Activated CD4-positive, alpha-beta T cell treated with anti-CD3 and anti-CD28 coated beads for 24 hours (primary cell): Measurements from ENCODE around the gene LAMTOR4.

Experiments
- DNase-seq, 2 donors: peaks; one replicate each; pipeline ENCODE4 v3.0.0-alpha.2; 2020; ENCODE audit warnings: low read depth in 2 of 2

LAMTOR4 gene

DNA sequence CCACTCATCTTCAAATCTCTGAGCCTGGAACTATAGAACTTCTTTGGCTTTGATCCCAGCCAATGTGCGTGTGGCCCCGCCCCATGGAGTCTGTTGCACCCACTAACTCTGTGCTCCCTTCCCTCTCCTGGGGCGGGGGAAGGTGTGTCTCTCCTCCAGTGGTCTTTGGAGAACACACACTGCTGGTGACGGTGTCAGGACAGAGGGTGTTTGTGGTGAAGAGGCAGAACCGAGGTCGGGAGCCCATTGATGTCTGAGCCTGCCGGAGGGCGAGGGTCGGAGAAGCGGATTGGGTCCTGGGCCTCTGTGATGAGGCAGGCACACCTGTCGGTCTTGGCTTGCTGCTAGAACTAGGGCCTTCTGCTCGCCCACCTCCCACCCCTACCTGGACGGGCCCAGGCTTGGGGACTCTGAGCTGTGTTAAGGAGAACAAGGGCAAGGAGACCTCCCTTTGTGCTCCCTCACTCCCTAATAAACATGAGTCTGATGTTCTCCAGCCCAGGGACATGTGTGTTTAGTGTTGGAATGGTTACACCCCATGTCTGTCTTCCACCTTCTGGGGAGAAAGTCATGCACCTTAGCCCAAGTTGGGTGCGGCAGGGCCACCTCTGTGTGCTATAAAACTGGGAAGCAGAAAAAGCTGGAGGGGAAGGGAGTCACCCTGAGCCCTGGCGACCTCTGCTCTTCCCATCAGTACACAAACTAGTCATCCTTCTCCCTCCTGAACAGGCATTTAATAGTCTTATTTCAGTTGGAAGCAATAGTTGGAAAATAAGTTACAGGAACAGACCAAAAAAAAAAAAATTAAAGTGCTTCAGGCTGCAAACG lies 5.2 kb downstream of the LAMTOR4 start:
- no peak for DNase-seq

DNA sequence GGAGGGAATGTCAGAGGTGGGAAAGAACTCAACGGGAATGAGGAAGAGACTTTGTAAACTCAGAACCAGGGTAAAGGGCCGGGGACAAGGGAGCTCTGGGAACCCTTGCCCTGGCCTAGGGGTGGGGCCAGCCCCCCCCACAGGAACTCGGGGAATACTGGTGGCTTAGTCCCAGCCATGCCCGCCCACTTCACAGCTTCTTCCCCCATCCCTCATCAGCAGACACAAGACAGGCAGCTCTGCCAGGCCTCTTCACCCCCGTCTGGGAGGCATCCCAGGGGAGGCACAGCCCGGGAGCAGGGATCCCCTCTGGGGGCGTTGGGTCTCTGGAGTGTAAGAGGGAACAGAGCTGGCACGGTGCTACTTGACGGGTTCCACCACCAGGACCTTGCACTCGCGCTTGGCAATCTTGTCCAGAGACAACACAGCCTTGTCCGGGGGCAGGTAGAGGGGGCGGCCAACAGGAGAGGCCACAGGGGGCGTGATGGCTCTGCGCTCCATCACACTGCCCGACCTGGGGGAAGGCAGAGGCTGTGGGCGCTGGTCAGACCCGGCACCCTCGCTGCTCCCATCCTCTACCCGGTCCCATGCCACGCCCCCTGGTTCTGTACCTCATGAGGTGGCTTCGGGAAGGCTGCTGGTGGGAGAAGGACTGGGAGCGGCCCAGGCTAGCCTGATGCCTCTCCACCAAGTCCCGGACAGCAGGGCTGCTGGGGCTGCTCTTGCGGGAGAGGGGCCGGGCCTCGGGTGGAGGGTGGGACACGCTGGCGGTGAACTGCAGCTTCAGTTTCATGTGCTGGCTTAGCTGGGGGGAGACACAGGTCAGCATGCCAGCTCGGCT lies 6.2 kb downstream of the LAMTOR4 start:
- no peak for DNase-seq

DNA sequence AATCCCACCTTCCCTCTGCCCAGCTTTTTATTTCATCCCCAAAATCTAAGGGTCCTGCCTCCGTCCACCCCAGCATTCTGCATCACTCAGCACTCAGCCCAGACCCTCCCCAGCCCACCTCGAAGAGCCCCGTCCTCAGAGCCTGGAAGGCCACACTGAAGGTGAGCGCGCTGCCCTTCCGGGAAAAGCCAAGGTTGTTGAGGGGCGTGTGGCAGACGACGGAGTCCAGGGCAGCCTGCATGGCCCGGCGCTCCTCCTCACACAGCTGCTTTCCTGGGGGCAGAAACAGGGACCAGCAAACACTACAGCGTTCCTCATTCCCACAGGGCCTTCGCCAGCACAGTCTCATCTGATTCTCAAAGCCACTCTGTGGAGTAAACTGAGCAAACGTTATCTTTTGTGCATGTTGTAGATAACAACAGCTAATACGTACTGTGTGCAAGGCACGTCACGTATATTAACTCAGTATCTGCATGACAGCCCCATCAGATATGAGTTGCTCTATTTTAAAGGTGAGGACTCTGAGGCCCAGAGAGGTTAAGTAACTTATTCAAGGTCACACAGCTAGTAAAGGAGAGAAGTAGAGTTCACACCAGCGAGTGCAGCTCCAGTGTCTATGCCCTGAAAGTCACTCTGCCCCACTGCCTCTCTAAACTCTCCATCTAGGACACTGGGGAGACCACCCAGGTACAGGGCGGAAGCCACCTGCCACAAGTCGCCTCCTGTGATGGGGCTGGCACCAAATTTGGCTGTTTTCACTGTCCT lies 7.0 kb downstream of the LAMTOR4 start:
- DNase-seq: no peak

DNA sequence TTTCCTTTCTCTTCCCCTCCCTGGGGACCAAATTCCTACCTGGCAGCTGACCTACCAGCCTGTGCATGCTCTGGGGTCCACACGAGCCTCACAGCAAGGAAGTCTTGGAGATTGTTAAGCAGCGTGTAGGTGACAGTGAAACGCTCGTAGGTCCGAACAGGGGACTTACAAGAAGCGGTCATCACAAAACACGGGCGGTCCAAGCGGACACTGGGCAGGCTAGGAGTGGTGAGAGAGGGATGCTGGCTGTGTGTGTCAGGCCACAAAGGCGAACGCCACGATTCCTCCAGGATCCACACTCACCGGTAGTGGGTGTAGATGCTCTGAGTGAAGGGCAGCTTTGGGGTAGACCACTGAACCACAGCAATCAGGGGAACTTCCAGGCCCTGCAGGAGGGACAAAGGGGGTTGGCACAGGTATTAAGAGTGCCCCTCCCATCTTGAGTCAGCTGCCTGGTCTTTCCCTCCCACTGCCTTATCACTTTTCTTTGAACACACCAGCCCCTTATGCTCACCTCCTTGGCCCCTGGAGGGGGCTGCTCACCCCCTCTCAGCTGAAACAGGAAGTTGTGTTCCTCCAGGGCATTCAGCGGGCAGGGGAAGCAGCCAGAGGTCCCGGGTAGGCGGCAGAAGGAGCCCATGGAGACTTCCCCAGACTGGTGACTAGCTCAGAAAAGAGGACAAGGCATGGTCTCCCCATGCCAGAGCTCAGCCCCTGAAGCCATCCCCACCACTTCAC lies 7.8 kb downstream of the LAMTOR4 start:
- DNase-seq: no peak

DNA sequence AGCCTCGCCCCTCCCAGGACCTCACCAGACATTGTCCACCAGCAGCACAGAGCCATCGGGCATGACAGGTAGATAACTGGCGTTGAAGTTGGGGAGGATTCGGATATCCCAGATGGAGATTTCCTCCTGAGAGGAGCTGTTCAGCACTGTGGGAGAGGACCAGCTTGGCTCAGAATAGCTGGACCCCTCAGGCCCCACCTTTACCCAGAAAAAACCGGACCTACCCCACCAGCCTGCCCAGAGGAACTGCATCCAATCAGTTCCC lies 8.3 kb downstream of the LAMTOR4 start:
- no peak for DNase-seq

DNA sequence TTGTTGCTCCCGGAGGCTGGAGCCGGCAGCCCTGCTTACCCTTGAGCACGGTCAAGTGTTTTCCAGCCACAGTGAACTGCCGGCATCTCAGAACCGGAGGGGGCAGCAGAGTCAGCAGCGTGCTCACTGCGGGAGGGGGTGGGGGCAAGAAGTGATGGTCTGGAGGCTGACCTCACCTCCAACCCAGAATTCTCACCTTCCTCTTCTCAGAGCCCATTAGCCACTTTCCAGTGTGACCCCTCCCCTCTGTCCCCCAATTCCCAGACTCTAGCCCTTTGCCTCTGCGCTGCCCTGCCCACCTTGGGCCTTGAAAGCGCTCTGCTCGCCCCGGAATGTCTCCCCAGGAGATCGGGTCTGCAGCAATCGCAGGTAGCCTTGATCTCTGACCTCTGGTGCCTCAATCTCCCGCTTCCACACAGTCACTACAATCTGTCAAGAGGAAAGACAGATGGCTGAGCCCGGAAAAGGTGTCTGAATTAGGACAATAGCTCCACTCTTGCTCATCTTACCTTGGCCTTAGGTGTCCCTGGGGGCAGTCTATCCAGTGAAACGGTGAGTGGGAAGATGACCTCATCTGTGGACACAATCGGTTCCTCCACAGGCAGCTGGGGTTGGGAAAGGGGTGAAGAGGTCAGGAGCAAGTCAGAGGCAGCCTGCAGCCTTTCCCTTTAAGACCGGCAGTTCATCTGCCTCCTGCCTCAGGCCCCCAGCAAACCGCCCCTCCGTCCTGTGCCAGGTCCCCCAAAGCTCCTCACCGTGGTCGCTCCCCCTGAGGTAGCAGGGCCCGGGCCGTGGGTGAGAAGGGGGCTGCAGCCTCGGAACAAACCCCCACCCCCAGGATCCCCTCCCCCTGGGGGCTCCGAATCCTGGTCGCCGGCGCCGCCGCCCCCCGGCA lies 8.9 kb downstream of the LAMTOR4 start:
- no peak for DNase-seq

DNA sequence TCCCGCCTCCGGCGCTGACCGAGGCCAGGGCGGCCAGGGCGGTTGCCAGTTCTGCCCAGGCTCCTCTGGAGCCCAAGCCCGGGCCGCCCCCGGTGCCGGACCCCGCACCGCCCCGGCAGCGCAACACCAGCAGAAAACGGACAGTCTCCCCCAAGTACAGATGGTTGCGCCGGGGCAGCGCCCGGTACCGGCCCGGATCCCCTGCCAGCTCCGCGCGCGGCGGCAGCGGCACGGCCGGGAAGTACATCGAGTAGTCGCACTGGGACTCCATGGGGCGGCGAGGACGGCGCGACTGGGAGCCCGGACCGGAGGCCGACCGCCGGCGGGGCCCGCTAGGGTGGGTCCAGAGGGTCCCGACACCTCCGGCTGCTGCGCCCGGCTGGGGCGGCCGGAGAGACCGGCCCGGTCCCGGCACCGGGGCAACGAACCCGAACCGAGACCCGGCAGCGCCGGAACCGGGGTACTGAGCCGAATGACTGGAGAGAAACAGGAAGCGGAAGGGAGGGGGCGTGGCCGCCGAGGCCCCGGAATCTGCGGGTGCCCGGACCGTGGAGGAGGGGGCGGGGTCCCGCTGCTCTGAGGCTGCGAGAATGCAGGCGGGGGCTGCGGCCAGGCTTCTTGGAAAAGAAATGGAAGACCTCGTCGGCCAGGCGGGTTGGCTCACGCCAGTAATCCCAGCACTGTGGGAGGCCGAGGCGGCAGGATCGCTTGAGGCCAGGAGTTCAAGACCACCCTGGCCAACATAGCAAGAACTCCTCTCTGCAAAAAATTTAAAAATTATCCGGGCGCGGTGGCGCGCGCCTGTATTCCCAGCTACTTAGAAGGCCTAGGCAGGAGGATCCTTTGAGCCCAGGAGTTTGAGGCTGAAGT lies 9.7 kb downstream of the LAMTOR4 start, which contains the start of gene TRAPPC14:
Gene TRAPPC14 (minus strand): TSS at position 495 of the 870 bp plus-strand sequence. CDS start 224 bp downstream, at position 271.
- DNase-seq: peak; percentile 91 to 96

DNA sequence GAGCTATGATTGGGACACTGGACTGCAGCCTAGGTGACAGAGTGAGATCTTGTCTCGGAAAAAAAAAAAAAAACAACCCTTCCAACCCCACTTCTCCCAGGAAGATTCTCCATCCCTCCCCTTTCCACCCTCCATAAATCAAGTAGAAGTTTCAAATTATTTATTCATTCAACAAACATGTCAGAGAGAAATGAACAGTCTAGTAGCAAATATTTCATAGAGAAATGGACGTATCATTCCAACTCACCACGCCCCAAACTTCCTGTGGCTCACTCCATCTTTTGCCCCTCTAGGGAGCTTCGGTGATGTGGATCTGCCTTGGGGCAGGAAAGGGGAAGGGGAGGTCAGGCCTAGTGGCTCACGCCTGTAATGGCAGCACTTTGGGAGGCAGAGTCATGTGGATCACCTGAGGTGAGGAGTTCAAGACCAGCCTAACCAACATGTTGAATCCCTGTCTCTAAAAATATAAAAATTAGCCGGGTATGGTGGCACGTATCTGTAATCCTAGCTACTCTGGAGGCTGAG lies 10.4 kb downstream of the LAMTOR4 start:
- no peak for DNase-seq

DNA sequence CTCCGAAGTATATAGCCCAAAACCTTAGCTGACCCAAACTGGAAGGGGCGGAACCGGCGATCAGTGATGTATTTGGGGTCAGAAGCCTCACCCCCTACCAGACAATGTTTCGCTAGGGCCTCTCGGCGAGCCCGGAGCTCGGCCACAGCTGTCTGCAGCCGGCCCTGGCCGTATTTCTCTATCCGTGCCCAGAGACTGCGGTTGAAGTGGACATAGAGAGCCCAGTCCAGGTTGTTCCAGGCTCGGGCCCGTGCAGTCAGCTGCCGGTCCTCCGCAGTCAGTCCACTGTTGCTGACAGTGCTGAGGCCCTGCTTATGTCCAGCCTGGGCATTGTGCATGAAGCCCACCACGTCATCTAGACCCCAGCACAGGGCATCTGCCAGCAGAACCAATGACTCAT lies 11.3 kb downstream of the LAMTOR4 start:
- no peak for DNase-seq

DNA sequence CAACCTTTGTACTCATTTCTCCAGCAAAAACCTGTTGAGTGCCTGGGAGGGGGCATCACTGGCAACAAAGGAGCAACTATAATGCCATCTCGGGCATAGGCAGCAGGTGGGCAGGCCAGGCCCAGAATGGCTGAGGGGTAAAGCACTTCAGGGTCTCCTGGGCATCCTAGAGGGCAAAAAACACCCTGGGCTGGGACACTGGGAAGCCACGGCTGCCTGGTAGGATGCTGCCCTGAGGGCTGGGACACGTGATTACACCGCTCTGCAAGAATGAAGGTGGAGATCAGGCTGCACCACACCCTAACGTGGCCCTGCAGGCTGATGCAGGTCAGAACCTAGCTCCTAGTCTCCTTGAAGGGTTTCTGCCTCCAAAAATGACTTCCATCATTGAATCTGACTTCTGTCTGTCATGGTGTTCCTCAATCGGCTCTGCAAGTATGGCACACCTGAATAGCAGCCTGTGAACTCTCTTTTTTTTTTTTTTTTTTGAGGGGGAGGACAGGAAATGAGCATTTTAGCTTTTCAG lies 14.4 kb downstream of the LAMTOR4 start:
- no peak for DNase-seq

DNA sequence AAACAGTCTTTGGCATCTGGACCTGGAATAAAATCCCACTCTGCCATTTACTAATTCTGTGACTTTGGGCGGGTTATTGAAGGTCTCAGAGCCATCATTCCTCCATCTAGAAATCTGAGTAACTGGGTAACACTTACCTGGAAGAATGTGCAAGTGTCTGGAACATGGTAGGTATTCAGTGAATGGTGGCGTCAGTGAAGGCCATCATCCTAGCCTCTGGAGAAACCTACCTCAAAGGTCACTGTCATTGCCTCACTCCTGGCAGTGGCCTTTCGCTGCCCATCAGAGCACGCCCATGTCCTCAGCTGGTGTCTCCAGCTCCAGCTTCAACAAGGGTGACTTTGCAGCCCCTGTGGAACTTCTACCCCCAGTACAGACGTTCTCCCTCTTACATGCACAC lies 15.2 kb downstream of the LAMTOR4 start:
- no peak for DNase-seq

DNA sequence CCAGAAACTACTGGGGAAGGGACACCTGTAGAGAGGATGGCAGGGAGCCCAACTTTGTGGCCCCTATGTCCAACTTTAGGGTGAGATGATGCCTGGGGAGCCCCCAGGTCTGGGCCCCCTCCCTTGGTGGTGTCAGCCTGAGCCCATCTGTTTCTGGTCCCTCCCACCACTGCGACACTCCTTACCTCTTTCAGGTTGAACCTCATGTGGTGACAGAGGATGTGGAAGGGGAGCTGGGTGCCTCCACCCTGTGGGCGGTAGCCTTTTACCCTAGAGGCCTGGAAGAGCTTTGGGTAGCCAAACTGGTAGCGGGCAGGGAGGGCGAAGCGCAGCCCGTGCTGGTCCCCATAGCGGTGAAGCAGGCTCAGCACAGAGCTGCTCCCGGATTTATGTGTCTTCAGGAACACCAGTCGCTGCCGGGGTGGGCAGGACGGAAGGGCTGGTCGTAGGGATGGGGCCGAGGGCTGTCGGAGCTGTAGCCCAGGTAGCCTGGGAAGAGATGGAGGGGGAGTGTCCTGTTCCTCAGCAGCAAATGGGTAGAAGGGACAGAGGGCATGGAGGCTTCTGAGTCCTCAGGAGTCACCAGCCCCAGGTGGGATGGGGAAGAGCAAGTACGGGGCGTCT lies 17.7 kb downstream of the LAMTOR4 start:
- DNase-seq: no peak

DNA sequence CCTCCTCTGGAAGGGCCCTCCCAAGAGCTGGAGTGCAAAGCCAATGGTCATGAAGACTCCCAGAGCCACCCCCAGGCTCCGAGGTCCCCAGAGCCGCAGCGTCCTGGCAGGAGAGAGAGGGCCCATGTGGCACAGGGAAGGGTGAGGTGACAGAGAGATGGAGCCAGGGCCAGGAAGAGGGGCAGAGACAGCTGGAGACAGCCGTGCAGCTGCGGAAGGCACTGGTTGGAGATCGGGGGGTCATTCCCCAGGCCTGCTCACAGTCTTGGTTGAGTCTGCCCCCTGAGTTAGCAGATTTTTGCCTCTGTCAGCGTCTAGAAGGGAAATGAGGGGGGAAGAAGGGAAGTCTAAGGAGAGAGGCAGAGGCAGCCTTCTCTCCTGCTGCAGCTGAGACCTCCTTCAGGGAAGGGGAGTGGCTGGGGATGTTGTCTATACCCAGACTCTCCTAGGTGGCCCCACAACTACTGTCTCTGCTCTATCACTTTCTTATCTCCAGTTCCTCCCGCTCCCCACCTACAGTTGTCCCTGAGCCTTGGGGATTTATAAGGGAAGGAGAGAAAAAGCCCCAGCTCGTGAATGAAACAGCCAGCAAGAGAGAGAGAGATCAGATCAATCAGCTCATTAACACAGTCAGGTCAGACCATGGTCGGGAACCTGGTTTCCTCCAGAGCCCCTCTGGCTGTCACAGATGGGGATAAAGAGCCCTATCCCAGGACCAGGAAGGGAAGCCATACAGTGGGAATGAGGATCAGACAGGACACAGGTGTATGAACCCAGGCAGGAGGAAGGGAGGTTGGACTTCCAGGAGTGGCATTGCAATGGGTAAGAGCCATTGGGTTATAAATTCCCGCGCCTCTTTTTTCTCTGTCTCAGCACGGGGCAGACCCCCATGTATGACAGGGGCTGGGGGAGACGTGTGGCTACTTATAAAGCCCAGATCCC lies 18.5 kb downstream of the LAMTOR4 start:
- no peak for DNase-seq

DNA sequence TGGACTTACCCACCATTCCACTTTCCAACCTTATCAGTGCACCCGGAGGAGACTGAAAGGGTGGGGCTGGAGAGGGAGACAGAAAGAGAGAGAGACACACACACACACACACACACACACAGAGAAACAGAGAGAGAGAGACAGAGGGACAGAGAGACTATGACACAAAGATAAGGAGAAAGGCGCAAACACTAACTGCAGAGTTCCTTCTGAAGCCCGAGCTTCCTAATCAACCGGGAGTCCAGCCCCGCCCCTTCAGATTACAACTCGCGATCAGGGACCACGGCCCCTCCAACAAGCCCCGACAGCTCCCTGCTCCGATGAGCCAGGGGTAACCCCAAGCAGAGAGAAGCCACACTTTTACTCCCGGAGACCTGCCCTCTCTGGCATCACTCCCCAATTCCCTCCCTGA lies 19.2 kb downstream of the LAMTOR4 start:
- DNase-seq: no peak

DNA sequence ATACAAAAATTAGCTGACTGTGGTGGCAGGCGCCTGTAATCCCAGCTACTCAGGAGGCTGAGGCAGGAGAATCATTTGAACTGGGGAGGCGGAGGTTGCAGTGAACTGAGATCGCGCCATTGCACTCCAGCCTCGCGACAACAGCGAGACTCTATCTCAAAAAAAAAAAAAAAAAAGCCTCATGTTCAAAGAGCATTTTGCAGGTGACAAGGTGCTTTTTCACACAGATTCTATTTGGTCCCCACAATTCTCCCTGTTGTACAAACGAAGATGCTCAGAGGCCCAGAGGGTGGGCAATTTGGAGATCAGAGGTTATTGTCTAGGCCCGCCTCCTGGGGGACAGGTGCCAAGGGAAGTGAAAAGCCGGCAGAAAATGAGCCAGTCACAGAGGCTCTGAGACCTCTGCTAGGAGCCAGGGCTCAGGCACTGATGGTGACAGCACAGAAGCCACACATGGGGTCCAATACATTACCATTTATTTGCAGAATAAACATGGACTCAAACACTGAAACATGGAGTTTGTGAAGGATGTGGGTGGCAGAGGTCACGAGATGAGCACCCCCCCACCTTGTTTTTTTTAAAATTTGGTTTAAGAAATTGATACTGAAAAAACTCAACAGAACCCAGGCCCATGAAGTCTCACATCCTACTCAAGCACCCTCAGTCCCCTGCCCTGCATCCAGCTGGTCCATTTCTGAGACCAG lies 20.6 kb downstream of the LAMTOR4 start:
- DNase-seq: no peak

DNA sequence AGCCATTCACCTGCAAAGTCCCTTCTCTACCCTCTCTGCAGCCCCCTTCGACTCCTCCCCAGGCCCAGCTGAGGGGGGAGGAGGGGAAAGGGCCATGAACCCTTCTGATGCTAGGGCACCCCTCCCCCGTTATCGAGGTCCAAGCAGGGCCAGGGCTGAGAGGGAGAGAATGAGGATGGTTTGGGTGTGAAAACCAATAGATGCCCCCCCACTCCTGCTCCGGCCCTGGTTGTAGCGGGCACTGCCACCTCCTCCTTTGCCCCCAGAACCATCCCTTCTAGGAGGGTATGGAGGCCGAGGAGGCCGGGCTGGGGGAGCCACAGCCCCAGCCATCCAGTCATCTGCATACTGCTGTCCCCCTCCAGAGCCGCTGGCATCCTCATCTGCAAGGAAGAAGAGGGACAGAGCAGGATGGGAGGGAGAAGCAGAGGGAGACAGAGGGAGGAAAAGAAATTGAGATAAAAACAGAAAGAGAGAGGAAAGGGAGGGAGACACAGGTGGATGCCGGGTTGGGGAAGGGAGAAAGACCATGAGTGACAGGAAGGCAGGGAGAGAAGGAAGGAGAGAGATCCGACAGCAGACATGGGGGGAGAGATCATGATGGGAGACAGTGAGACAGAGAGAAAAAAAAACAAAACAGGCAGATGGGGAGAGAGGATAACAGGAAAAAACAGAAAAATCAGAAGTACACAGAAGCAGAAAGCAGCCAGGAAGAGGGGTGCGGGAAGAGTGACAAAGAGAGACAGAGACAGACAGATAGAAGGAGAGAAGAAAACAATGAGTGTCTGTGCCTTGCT lies 21.6 kb downstream of the LAMTOR4 start:
- DNase-seq: no peak
